Superior temporal gyrus (tissue), 1 donor: ENCODE results near the gene CDH4.
A peak's percentile ranks its signal among the peaks of the same experiment; 100 is the strongest.

Experiments
- DNase-seq: peaks from one replicate; pipeline ENCODE4 v3.0.0-alpha.2; 2016; ENCODE audit errors: extremely low spot score

The CDH4 gene

DNA sequence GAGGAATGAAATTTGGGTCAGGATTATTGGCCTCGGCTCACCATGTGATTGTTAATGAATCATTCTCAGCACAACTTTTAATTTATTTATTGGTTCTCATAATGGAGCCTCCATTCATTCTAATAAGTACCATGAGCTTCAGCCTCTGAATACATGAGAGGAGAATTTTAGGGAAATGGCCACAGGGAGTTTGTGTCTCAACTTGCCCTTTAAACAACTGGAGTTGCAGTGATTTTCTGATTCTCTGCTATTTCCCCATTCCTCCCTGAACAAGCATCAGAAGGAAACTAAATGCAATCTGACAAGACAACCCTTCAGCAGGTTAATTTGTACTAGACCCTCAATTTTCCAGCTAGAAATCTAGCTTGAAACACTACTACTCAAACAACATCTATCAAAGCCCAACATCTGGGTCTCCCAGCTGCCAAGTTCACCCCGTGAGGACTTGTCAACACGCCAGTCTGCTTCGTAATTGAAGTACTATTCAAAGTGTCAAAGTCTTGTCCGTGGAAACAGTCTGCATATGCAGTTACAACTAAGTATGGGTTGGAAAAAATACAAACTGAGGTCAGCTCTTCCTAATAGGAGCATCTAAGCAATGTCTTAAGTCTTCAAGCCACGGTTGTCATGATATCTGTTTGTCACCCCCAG, 235.4 kb downstream of the CDH4 start:
- DNase-seq = peak; percentile 55

DNA sequence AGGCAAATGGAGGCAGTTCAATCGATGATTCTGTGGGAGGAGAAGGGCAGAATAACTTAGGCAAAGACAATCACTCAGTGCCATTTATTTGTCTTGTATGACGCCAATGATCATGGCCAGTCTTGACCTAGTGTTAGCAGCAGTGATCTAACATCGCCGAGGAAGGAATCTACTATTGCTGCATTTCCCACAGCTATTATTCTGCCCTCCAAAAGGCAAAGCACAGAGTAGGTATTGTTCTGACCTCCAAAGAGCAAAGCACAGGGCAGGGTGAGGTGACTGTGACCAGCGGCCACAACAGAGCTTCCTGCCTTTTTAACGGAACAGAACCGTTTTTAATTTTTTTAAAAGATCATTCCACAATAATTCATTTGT, 235.9 kb downstream of the CDH4 start:
- no peak for DNase-seq

DNA sequence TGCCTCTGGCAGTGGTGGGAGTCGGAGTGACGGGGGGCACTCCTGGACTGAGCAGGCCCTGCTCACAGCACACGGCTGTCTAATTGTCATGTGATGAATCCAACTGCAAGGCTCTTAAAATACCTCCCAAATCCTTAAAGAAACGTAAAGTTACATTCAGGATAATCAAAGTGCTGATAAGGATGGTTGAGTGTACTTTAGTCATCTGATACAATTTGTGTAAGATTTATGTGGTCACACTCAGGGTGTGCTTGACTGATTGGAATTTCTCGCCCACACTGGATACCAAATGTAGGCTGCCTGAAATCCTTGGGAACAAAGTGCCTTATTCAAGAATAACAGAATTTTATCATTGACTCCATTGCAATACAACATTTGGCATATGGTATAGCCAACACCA, 238.7 kb downstream of the CDH4 start:
- DNase-seq = no peak

DNA sequence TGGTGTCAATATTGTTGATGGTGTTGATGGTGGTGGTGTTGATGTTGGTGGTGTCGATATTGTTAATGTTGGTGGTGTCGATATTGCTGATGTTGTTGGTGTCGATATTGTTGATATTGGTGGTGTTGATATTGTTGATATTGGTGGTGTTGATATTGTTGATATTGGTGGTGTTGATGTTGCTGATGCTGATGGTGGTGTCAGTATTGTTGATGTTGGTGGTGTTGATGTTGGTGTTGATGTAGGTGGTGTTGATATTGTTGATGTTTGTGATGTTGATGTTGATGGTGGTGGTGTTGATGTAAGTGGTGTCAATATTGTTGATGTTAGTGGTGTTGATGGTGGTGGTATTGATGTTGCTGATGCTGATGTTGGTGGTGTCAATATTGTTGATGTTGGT, 240.0 kb downstream of the CDH4 start:
- DNase-seq = no peak

DNA sequence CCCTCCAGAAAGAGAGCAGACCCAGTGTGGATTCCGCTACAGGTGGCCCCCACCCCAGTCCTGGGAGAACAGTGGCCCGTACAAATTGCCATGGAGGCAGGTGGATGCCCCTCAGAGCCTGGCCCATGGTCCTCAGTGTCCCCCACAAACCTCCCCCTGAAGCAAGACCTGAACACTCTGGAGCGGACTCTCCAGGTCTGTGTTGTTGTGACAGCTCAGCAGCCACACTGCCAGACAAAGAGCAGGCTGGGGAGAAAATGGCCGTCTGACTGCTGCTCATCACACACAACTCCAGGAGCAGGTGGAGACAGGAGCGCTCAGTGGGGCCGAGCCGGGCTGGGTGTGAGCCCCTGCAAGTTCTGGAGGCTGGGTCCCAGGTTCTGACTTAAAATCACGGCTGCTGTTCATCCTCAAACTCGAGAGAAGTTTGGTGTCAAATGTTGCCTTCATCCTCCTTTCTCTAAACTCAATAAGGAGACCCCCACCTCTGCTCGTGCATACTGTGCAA, 241.8 kb downstream of the CDH4 start:
- no peak for DNase-seq

DNA sequence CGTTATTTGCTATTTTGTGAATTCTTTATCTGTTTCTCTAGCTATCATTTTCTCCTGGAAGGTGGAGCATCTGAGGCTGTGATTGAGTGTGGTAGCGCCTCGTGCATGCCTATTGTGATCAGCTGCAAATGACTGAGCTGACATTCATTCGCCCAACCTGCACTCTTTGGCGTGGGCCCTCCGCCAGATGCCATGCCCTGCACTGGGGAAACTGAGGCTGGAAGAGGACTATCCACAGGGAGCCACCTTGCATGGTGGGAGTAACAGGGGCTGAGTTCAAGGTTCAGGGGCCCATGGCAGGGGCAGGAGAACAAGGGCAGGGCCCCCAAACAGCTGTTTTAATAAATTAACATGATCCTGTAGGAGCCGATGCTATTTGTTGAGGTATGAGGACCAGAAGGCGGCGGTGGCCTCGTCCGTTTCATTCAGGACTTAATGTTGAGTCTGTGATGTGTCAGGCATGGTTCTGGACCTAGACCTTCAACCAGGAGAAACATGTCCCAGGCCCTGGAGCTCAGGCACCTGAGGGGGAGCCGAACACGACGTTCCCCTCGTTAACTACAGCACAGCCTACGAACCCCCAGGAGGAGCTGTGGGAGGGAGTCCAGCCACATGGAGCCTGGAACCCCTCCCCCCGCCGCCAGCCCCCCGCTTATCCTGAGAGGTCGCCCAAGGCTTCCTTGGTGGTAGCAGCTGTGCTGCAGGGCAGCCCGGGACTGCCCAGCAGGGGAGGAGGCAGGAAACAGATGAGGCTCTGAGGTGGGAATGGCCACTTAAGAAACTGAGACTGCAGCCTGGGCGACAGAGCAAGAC, 242.9 kb downstream of the CDH4 start:
- no peak for DNase-seq

DNA sequence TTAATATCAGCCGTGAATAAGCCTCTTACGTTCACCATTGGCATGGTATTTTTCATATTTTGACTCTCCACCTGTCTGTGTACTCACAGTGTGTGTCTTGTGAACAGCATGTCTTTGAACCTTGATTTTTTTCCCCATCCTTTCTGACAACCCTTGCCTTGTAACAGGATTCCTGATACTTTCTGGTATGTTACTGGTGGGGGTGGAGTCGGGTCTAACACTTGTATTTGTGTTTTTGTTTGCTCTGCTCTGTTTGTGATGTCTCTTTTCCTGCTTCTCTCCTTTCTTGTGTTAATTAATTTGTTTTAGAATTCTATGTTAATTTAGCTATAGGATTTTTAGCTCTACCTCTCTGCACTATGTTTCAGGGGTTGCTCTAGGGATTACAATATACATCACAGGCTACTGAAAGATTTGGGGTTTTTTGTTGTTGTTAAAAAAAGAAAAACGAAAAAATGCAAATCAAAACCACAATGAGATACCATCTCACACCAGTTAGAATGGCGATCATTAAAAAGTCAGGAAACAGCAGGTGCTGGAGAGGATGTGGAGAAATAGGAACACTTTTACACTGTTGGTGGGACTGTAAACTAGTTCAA, 245.1 kb downstream of the CDH4 start:
- DNase-seq = no peak

DNA sequence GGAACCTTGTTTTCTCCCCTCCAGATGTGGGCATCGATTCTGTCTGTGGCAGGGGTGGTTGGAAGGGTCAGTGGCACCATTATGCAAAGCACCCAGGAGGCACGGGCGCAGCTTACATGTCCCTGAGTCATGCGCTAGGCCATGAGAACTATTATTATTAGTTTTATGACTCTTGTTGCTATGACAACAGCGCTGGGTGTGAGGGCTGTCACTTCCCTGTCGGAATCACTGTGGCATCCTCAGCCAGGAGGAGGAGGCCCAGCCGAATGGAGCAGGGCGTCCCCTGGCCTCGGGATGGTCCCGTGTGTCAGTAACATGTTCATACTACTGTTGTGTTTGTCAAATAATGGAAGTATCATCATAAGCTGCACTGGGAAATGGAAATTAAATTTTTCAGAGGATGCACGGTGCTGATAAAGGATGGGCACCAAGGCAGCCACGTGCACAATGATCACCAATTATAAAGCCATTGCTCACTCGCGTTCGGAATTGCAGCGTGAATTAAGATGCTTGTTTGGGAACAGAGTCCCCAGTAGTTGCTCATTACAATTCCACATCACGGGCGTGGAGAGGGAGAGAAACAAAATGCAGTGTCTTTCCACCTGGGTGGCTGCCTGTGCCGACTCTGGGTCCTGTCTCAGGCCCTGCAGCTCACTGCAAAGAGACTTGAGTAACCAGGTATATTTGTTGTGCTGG, 247.9 kb downstream of the CDH4 start:
- no peak for DNase-seq

DNA sequence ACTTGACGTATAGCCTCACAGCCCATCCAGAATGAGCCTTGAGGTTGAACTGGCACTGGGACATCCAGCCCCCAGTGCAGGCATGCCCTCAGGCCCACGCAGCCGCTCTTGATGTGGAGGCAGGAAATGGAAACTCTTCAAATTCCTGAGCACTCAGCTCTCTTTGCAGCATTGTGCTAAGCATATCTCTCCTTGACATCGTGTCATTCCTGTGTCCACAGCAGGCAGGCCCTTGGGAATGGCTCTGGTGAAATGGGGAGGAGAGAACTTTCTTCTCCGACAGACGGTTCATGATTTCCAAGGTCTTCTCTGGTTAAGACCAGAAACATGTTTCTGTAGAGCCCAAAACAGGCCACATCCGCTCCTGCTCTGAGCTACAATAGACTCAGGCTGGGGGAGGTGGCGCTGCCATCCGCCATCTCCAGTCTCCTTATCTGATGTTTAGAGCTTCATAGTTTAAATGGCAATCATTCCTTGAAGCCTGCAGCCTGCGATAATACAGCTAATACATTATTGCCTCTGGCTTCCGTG, 248.8 kb downstream of the CDH4 start:
- no peak for DNase-seq

DNA sequence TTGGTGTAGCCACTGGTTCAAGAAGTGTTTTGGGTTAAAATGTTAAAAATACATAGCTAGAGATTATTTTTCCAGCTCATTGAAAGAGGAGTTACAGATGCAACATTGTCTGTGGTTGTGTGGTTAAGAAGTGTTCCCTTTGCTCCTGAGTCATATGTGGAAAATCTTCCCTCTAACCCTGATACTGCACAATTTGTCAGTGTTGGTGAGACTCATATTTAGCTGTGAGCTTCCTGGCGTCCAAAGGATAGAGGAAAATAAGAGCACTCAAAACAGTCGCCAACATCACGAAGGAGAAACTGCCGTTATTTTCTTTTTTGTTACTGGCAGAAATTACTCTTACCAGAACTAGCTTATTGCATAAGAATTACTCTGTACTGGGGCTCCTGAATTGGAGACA, 250.4 kb downstream of the CDH4 start:
- no peak for DNase-seq

DNA sequence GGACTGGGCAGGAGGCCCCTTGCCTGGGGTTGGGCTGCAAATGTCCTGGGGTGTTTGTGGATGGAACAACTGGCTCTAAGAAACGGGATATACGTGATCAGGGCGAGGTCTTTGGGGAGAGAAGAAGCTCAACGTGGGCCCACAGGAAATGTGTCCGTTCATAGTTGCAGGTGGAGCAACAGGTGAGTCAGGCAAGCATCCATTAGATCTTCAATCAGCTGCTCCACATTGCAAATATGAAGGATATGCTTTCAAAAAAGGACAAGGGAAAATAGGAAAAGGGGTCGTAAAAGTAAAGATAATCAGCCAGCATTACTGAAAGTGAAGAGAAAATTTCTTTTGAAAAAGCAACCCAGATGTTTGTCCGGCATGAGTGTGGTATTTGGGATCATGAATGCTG, 251.0 kb downstream of the CDH4 start:
- no peak for DNase-seq

DNA sequence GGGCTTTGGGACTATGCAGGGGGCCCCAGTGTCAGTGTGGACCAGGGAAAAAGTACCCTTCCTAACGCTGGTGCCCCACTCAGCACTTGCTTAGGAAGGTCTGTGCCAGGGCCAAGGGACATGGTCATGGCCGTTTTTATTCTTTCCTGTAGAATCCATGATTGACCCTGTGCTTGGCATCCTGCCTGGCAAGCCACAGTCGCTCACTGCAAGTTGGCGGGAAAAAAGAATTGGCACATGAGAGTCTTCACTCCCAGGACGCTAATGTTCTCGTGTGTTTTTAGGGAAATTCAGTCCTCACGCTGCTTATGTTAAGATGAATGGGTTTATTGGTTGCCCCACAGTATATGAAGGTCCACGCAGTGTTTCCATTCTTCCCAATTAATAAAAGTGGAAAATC, 253.4 kb downstream of the CDH4 start:
- DNase-seq = no peak

DNA sequence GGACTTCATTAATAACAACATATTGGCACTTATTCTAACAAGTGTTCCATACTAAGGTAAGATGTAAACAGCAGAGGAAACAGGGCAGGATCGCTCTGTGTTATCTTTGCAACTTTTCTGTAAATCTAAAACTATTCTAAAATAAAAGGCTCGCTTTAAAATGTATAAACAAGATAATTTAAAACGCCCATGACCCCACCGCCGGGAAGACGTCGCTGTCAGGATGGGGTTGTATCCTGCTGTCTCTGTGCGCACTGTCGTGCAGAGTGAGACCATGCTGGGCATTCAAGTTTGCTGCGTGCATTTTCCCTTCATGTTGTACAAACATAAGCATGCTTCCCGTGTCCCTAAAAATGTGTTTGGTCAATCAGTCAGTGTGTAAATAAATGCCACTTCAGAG, 255.7 kb downstream of the CDH4 start:
- DNase-seq = no peak

DNA sequence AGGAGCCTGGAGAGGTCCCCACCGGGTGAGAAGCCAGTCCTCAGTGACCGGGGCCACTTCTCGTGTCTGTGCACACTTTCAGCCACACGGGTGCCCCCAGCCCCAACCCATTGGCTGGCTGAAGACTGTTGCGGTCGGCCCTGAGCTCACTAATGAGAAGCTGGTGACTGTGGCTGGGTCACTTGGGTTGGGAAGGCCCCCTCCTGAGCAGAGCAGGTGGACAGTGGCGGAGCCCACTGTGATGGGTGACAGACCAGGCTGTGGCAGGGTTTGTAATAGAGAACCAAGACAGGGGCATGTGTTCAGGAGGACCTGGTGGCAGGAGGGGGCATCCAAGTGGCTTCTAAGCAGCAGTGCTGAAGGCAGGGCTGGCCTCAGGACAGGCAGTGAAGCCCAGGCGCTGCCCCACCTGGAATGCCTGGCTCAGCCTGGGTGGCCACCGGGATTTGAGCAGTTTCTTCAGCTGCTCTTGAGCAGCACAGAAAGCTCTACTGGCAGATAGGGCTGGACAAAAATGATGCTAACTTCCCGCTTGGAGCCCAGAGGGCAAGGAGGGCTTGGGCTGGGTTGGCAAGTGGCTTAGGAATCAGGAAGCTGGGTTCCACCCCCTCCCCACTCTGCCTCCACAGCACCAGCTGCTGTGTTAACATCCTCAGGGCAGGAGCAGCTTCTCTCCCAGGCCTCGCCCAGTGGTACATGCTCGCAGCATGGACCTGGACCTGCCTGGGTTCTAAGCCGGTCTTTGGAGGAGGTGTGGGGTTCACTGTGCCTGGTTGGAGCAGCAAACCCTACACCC, 256.4 kb downstream of the CDH4 start:
- no peak for DNase-seq

DNA sequence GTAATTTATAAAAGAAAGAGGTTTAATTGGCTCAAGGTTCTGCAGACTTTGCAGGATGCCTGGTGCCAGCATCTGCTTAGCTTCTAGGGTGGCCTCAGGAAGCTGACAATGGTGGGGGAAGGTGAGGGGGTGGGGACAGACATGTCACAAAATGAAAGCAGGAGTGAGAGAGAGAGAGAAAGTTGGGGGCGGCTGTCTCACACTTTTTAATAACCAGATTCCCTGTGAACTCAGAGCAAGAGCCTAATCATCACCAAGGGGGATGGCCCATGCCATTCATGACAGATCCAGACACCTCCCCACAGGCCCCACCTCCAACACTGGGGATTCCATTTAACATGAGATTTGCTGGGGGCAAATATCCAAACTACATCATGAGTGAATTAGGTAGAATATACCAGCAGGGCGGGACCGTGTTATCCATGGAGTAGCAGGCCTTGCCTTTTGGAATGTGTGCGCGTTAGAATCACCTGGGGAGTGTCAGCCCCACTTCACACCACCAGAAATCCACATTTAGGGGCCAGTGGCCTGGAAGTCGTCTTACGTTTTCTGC, 258.8 kb downstream of the CDH4 start:
- DNase-seq = no peak

DNA sequence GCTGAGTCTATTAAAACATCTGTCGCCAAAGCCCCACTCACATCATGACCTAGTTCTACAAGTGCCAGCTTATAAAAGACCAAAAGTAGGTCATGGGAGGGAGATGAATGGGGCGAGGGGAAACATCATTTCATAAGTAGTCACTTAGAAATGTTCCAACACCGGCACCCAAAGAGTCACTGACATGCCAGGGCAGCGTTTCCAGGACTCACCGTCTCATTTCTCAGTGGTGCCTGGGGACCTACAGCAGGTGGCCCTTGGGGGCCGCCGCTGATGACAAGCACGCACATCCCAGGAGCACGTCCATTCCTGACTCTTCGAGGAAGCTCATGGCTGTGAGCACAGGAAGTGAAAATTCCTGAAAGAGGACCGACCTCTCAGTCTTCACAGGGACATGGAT, 260.4 kb downstream of the CDH4 start:
- DNase-seq = no peak

DNA sequence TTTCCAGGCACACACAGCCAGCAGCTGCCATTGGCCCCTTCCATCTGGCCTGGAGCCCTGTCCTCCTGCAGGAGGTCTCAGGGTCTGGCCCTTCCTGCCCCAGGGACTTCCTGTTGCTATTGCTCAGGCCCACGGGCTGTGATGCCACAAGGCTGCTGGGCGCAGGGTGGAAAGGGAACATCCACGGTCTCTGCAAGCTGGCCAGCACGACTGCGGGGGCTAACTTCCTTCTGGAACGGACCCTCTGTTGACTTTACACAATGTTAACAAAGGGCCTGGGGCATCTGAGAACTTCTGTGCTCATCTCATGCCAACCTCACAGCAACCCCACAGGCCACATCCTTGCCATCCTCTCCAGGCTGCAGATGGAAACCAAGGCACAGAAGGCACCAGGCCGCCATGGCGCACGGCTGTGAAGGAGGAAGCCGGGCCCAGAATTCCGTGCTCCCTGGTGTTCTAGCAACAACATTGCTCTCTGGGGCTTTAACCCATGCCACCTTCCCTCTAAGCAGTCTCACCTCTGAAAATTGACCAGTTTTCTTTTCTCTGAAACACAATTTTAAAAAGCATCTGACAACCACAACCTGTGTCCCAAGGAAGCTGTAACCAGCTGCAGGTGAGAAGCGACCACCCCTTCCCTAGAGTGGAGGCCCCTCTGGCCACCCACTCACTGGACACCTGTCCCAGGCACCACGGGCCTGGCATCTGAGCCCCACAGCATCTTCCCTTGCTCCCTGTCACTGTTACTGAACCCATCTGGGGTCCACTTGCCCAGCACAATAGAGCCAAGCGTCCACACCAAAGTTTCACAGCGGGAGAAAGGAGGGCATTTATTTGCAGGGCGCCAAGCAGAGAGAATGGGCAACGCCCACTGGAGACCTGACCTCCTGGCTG, 261.3 kb downstream of the CDH4 start:
- DNase-seq = no peak

DNA sequence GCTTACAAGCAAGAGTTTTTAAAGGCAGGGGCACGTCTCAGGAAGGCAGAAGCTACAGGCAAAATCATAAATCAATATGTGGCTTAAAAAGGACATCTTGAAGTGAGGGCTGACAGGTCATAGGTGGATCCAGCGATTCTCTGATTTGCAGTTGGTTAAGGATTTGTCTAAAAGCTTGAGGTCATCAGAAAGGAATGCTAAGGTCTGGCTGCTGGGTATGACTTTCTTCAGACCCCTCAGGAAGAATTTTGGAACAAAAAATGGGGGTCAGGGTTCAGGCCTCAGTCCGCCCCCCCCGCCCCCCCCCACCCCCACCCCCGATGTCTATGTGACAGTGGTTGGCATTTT, 261.9 kb downstream of the CDH4 start:
- no peak for DNase-seq

DNA sequence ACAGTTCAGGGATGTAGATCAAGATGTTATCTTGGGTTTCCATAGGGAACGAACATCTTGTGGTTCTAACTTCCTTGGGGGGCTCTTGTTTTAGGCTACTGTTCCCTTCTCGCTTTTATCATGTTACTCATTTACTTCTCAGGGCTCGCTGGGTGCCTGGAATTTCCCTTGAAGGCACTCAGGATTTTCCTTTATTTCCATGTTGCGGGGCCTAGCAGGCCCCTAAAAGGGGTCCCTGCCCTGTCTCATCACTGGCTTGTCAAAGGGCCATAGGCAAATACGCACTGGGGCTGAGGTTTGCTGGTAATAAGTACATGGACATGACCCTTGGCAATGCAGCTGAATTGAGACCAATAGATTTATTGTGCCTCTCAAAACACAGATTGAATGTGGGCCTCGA, 262.3 kb downstream of the CDH4 start:
- DNase-seq = no peak
